Panc1 (cell line): ENCODE data around the gene PTPN22.

ENCODE experiments used
- CTCF ChIP-seq: fragments of 450-650 bp; IDR thresholded peaks from 2 replicates; pipeline ENCODE4 v1.5.1; 2017; ENCODE audit warnings: mild to moderate bottlenecking
- POLR2AphosphoS5 ChIP-seq: IDR thresholded peaks from 2 replicates; pipeline ENCODE4 v1.6.1; 2012; ENCODE audit warnings: mild to moderate bottlenecking, low read depth, low read length, moderate library complexity
- SIN3A ChIP-seq: IDR thresholded peaks from 2 replicates; pipeline ENCODE4 v1.6.1; 2012; ENCODE audit warnings: low read depth, mild to moderate bottlenecking, low read length, moderate library complexity, borderline replicate concordance; ENCODE audit not compliant: insufficient read depth
- TF ChIP-seq, protein P1 (sequence below), 2 experiments: IDR thresholded peaks; 2 replicates each; pipeline ENCODE4 v1.6.1; 2011 to 2012; ENCODE audit warnings: low read depth in 2 of 2, control low read depth in 1 of 2, low read length in 1 of 2, mild to moderate bottlenecking in 1 of 2, moderate library complexity in 1 of 2; ENCODE audit not compliant: insufficient read depth in 1 of 2

GRCh38 chr1:113876176-113876575 lies 4.7 kb upstream of the PTPN22 start:
- no peak for TF ChIP-seq CTCF
- no peak for TF ChIP-seq SIN3A
- TF ChIP-seq POLR2AphosphoS5 = no peak
- TF ChIP-seq, protein P1, sequence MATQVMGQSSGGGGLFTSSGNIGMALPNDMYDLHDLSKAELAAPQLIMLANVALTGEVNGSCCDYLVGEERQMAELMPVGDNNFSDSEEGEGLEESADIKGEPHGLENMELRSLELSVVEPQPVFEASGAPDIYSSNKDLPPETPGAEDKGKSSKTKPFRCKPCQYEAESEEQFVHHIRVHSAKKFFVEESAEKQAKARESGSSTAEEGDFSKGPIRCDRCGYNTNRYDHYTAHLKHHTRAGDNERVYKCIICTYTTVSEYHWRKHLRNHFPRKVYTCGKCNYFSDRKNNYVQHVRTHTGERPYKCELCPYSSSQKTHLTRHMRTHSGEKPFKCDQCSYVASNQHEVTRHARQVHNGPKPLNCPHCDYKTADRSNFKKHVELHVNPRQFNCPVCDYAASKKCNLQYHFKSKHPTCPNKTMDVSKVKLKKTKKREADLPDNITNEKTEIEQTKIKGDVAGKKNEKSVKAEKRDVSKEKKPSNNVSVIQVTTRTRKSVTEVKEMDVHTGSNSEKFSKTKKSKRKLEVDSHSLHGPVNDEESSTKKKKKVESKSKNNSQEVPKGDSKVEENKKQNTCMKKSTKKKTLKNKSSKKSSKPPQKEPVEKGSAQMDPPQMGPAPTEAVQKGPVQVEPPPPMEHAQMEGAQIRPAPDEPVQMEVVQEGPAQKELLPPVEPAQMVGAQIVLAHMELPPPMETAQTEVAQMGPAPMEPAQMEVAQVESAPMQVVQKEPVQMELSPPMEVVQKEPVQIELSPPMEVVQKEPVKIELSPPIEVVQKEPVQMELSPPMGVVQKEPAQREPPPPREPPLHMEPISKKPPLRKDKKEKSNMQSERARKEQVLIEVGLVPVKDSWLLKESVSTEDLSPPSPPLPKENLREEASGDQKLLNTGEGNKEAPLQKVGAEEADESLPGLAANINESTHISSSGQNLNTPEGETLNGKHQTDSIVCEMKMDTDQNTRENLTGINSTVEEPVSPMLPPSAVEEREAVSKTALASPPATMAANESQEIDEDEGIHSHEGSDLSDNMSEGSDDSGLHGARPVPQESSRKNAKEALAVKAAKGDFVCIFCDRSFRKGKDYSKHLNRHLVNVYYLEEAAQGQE (IDR thresholded peaks at IDR 0.05; ENCODE audit: insufficient read depth in 1 of 2, low read depth in 2 of 2, low read length in 1 of 2) = no peak
